Activated CD4-positive, alpha-beta T cell treated with anti-CD3 and anti-CD28 coated beads for 36 hours (primary cell): ENCODE results near the gene DNAJC22. TPM values are rescaled to one million over a fixed set of nuclear protein-coding genes. Genes with fewer than 3 reads are reported as not detected.

ENCODE experiments used
- ATAC-seq: fragments of 200-7000 bp; cut with Tn5 transposase; one replicate; pipeline ENCODE4 v1.10.0; 2021; ENCODE audit warnings: mild to moderate bottlenecking, moderate library complexity
- CTCF ChIA-PET: fragments of 350-600 bp; sonication (Branson Sonifier 250); formaldehyde crosslinking; loops from one replicate; lab custom pipeline; 2021; ENCODE audit warnings: antibody characterized with exemption; lab: Charles Lee
- POLR2A ChIA-PET: fragments of 350-600 bp; sonication (Branson Sonifier 250); formaldehyde crosslinking; loops from one replicate; lab custom pipeline; 2021; ENCODE audit warnings: antibody characterized with exemption, inconsistent platforms; lab: Charles Lee
- DNase-seq: peaks from one replicate; pipeline ENCODE4 v3.0.0-alpha.2; 2020
- H3K27ac Mint-ChIP-seq: one replicate; pipeline ENCODE4 v1.8.0; 2021; ENCODE audit warnings: mixed read lengths
- H3K27me3 Mint-ChIP-seq: one replicate; pipeline ENCODE4 v1.8.0; 2021; ENCODE audit warnings: mixed read lengths
- H3K36me3 Mint-ChIP-seq: one replicate; pipeline ENCODE4 v1.8.0; 2021; ENCODE audit warnings: low read depth, mixed read lengths
- H3K4me1 Mint-ChIP-seq: one replicate; pipeline ENCODE4 v1.8.0; 2021; ENCODE audit warnings: mixed read lengths
- H3K4me3 Mint-ChIP-seq: one replicate; pipeline ENCODE4 v1.8.0; 2021; ENCODE audit warnings: mild to moderate bottlenecking, moderate library complexity, mixed read lengths
- H3K9me3 Mint-ChIP-seq: one replicate; pipeline ENCODE4 v1.8.0; 2021; ENCODE audit warnings: low read depth, mixed read lengths
- intact Hi-C, 2 experiments: fragments of 100-400 bp; cut with DNase I in 1 of 2; cut with micrococcal nuclease in 1 of 2; formaldehyde crosslinking; loops; one replicate each; pipeline versions ENCODE4 v1.14.2 to v1.15.1; 2022 to 2024; cut with DNase I, micrococcal nuclease
- total RNA-seq, 2 experiments: library from RNA; stranded (reverse); gene quantifications; one replicate each; pipeline ENCODE4 v1.2.3, GENCODE V29; 2021

The DNAJC22 gene
- total RNA-seq, 2 experiments from 2014 or later: 0.05 TPM; not detected in 1

- ATAC-seq (peak; percentile 82), DNase-seq (peak; percentile 92)
- Mint-ChIP-seq H3K9me3 (no peaks in the 10 kb centered on the region), H3K27me3 (peaks cover 75% of the 10 kb centered on the region), H3K4me1 (peaks cover 25% of the 10 kb centered on the region), H3K36me3 (peaks cover 2% of the 10 kb centered on the region), H3K27ac (no peak within 1 kb of the TSS), H3K4me3 (peak within 1 kb of the TSS; percentile 34)
- POLR2A ChIA-PET: no interaction called here
- intact Hi-C loops: loop anchor here in 1 of 2 experiments (1.0 kb wide), 2 partner anchors 40 to 49 kb away; no protein-coding TSS in a partner anchor
- CTCF ChIA-PET: interaction anchor here (0.6 to 1.9 kb wide), 11 partner anchors 10 to 1326 kb away, joined by 3 to 13 read pairs (median 3); partner anchors contain the start of genes PRPH and TROAP
Measured at GRCh38 chr12:49336645-49337584, 9.8 kb upstream of the DNAJC22 start, which contains the start of gene C1QL4. Gene C1QL4, minus strand, starts transcription at chr12:49337188. Its CDS starts 711 bp downstream, at chr12:49336477.

- Mint-ChIP-seq H3K27ac (no peak overlapping the region), H3K4me1 (peaks cover 35% of the 10 kb centered on the region), H3K27me3 (peaks cover 68% of the 10 kb centered on the region), H3K9me3 (no peaks in the 10 kb centered on the region), H3K4me3 (no peak overlapping the region), H3K36me3 (no peaks in the 10 kb centered on the region)
- intact Hi-C loops: no loop called here
- DNase-seq (no peak), ATAC-seq (no peak)
- POLR2A ChIA-PET: no interaction called here
- CTCF ChIA-PET: interaction anchor here (0.7 to 1.5 kb wide), 9 partner anchors 9 to 65 kb away, joined by 3 to 7 read pairs (median 3); partner anchors contain the start of genes PRPH and TROAP
Measured at GRCh38 chr12:49338830-49339463, 7.7 kb upstream of the DNAJC22 start.

GRCh38 chr12:49339464-49339861 is 7.2 kb upstream of the DNAJC22 start:
- DNase-seq (no peak), ATAC-seq (no peak)
- H3K27me3 Mint-ChIP-seq: peaks cover 70% of the 10 kb centered on the region
- ChIA-PET CTCF (interaction anchor here (0.7 to 1.5 kb wide), 7 partner anchors 17 to 65 kb away, joined by 3 to 6 read pairs (median 3); partner anchors contain the start of genes PRPH and TROAP), POLR2A (no interaction called here)
- peaks cover 37% of the 10 kb centered on the region for H3K4me1 Mint-ChIP-seq
- H3K36me3 Mint-ChIP-seq: no peaks in the 10 kb centered on the region
- no peaks in the 10 kb centered on the region for H3K9me3 Mint-ChIP-seq
- no peak overlapping the region for H3K4me3 Mint-ChIP-seq
- H3K27ac Mint-ChIP-seq: no peak overlapping the region
- intact Hi-C loops: no loop called here

GRCh38 chr12:49340095-49340870 is 6.4 kb upstream of the DNAJC22 start:
- ChIA-PET POLR2A (no interaction called here), CTCF (interaction anchor here (1.1 to 3.8 kb wide), 7 partner anchors 17 to 72 kb away, joined by 3 to 74 read pairs (median 9); partner anchors contain the start of genes PRPH and TROAP)
- H3K36me3 Mint-ChIP-seq: no peaks in the 10 kb centered on the region
- ATAC-seq (no peak), DNase-seq (no peak)
- H3K27me3 Mint-ChIP-seq: peaks cover 65% of the 10 kb centered on the region
- H3K27ac Mint-ChIP-seq: no peak overlapping the region
- no peaks in the 10 kb centered on the region for H3K9me3 Mint-ChIP-seq
- intact Hi-C loops: no loop called here
- no peak overlapping the region for H3K4me3 Mint-ChIP-seq
- peaks cover 38% of the 10 kb centered on the region for H3K4me1 Mint-ChIP-seq

GRCh38 chr12:49340971-49341776 is 5.5 kb upstream of the DNAJC22 start:
- no peak overlapping the region for H3K27ac Mint-ChIP-seq
- intact Hi-C loops: no loop called here
- ChIA-PET CTCF (interaction anchor here (0.6 to 3.8 kb wide), 18 partner anchors 8 to 365 kb away, joined by 3 to 74 read pairs (median 9); partner anchors contain the start of genes PRPH, SPATS2 and TROAP), POLR2A (no interaction called here)
- ATAC-seq (no peak), DNase-seq (no peak)
- no peaks in the 10 kb centered on the region for H3K36me3 Mint-ChIP-seq
- H3K27me3 Mint-ChIP-seq: peaks cover 67% of the 10 kb centered on the region
- H3K4me1 Mint-ChIP-seq: peaks cover 44% of the 10 kb centered on the region
- no peak overlapping the region for H3K4me3 Mint-ChIP-seq
- H3K9me3 Mint-ChIP-seq: no peaks in the 10 kb centered on the region

- intact Hi-C loops: loop anchor here (1.0 to 2.0 kb wide), 6 partner anchors 18 to 76 kb away; partner anchors contain the start of genes TROAP (in 1 of the 2) and TUBA1C (in 1 of the 2)
- ATAC-seq: no peak
- Mint-ChIP-seq H3K9me3 (no peaks in the 10 kb centered on the region), H3K27me3 (peaks cover 70% of the 10 kb centered on the region), H3K36me3 (no peaks in the 10 kb centered on the region), H3K4me1 (peaks cover 47% of the 10 kb centered on the region), H3K27ac (no peak overlapping the region), H3K4me3 (no peak overlapping the region)
- ChIA-PET POLR2A (interaction anchor here (2.2 kb wide), 1 partner anchor 19 kb away, joined by 11 read pairs; the partner anchor contains the start of gene TROAP), CTCF (interaction anchor here (0.6 to 3.8 kb wide), 21 partner anchors 8 to 364 kb away, joined by 3 to 74 read pairs (median 9); partner anchors contain the start of genes PRPH, SPATS2 and TROAP)
- DNase-seq: no peak
Measured at GRCh38 chr12:49341777-49342065, 5.0 kb upstream of the DNAJC22 start.

- peak overlapping the region; percentile 47 for H3K4me3 Mint-ChIP-seq
- no peaks in the 10 kb centered on the region for H3K9me3 Mint-ChIP-seq
- no peak overlapping the region for H3K27ac Mint-ChIP-seq
- peaks cover 47% of the 10 kb centered on the region for H3K4me1 Mint-ChIP-seq
- POLR2A ChIA-PET: interaction anchor here (2.2 kb wide), 1 partner anchor 20 kb away, joined by 11 read pairs; the partner anchor contains the start of gene TROAP
- CTCF ChIA-PET: interaction anchor here (0.6 to 3.8 kb wide), 30 partner anchors 9 to 424 kb away, joined by 3 to 74 read pairs (median 6); partner anchors contain the start of genes PRPH, SPATS2 and TROAP
- intact Hi-C loops: loop anchor here (1.0 to 2.0 kb wide), 6 partner anchors 19 to 77 kb away; partner anchors contain the start of genes TROAP (in 1 of the 2) and TUBA1C (in 1 of the 2)
- H3K36me3 Mint-ChIP-seq: no peaks in the 10 kb centered on the region
- DNase-seq (peak; percentile 92), ATAC-seq (peak; percentile 81)
- H3K27me3 Mint-ChIP-seq: peaks cover 71% of the 10 kb centered on the region
Measured at GRCh38 chr12:49342066-49342913, 4.4 kb upstream of the DNAJC22 start.

GRCh38 chr12:49342914-49343731 is 3.6 kb upstream of the DNAJC22 start:
- peaks cover 41% of the 10 kb centered on the region for H3K4me1 Mint-ChIP-seq
- H3K27me3 Mint-ChIP-seq: peaks cover 66% of the 10 kb centered on the region
- DNase-seq (peak; percentile 75), ATAC-seq (peak; percentile 65)
- intact Hi-C loops: loop anchor here (1.0 to 2.0 kb wide), 6 partner anchors 20 to 78 kb away; partner anchors contain the start of genes TROAP (in 1 of the 2) and TUBA1C (in 1 of the 2)
- no peaks in the 10 kb centered on the region for H3K36me3 Mint-ChIP-seq
- no peak overlapping the region for H3K27ac Mint-ChIP-seq
- H3K9me3 Mint-ChIP-seq: no peaks in the 10 kb centered on the region
- peak overlapping the region; percentile 47 for H3K4me3 Mint-ChIP-seq
- ChIA-PET POLR2A (interaction anchor here (0.6 to 2.2 kb wide), 3 partner anchors 11 to 211 kb away, joined by 3 to 11 read pairs (median 4); partner anchors contain the start of gene TROAP), CTCF (interaction anchor here (0.6 to 3.8 kb wide), 28 partner anchors 9 to 563 kb away, joined by 3 to 74 read pairs (median 6); partner anchors contain the start of genes PRPH, SPATS2 and TROAP)
